GM19099 (cell line): ENCODE data around the gene MINK1.

Experiments
- POLR2A ChIP-seq: IDR thresholded peaks from 3 replicates; pipeline ENCODE4 v1.6.1; 2011; ENCODE audit warnings: low read depth; ENCODE audit not compliant: insufficient read length; ENCODE audit errors: extremely low read depth

The MINK1 gene

GRCh38 chr17:4898351-4898750, 65.2 kb downstream of the MINK1 start:
- no peak for TF ChIP-seq POLR2A

- TF ChIP-seq POLR2A: no peak
Measured at GRCh38 chr17:4898927-4899326, 65.8 kb downstream of the MINK1 start.

GRCh38 chr17:4899341-4900230, 66.4 kb downstream of the MINK1 start, which contains the start of gene C17orf107:
TSS of gene C17orf107 (plus strand) at chr17:4899536. CDS start at chr17:4899763, 227 bp downstream.
- TF ChIP-seq POLR2A: no peak

GRCh38 chr17:4900231-4901107, 67.3 kb downstream of the MINK1 start:
- TF ChIP-seq POLR2A: no peak

GRCh38 chr17:4901108-4901647, 68.0 kb downstream of the MINK1 start:
- TF ChIP-seq POLR2A: no peak

GRCh38 chr17:4901648-4902344, 68.7 kb downstream of the MINK1 start:
- no peak for TF ChIP-seq POLR2A

GRCh38 chr17:4902540-4902939, 69.4 kb downstream of the MINK1 start:
- TF ChIP-seq POLR2A: no peak

- TF ChIP-seq POLR2A: no peak
Measured at GRCh38 chr17:4903051-4903818, 70.1 kb downstream of the MINK1 start, which contains the start of gene CHRNE. TSS of gene CHRNE (minus strand) at chr17:4903098. CDS start at chr17:4903063, 35 bp downstream.

- no peak for TF ChIP-seq POLR2A
Measured at GRCh38 chr17:4908301-4908700, 75.2 kb downstream of the MINK1 start.

GRCh38 chr17:4908711-4909496, 75.8 kb downstream of the MINK1 start:
- no peak for TF ChIP-seq POLR2A

GRCh38 chr17:4913994-4914393, 80.9 kb downstream of the MINK1 start:
- TF ChIP-seq POLR2A: no peak

- TF ChIP-seq POLR2A: no peak
Measured at GRCh38 chr17:4919511-4920047, 86.4 kb downstream of the MINK1 start.
